ENCODE results near the gene EVA1A.

Gene EVA1A

GRCh38 chr2:75580156-75580555 is 19.4 kb upstream of the EVA1A start:
- Histone ChIP-seq H3K4me1 (ENCODE audit: control insufficient read depth in 1 of 2, insufficient read depth in 2 of 2, low read length in 2 of 2) (no peaks in the 10 kb centered on the region), H4K12ac (ENCODE audit: low read depth, low read length) (no peak overlapping the region), H4K91ac (ENCODE audit: low read depth, low read length) (no peak overlapping the region), H2AFZ (ENCODE audit: insufficient read depth, low read length, poor library complexity) (no peak overlapping the region), H3K79me1 (ENCODE audit: low read length) (no peaks in the 10 kb centered on the region), H3K79me2 (ENCODE audit: control insufficient read depth, insufficient read depth, low read length, poor library complexity) (no peaks in the 10 kb centered on the region), H2BK5ac (ENCODE audit: low read depth, low read length, poor library complexity) (no peak overlapping the region), H3K4ac (ENCODE audit: low read depth, low read length) (no peak overlapping the region), H2BK120ac (ENCODE audit: insufficient read depth, low read length, poor library complexity) (no peak overlapping the region), H3K14ac (ENCODE audit: low read length) (no peak overlapping the region), H2AK5ac (ENCODE audit: low read length) (no peak overlapping the region), H4K8ac (ENCODE audit: low read depth, low read length) (no peak overlapping the region), H3K23ac (ENCODE audit: low read length) (peak overlapping the region; percentile 48), H3K27me3 (ENCODE audit: insufficient read depth, low read length) (no peaks in the 10 kb centered on the region), H3K9me3 (ENCODE audit: insufficient read depth, low read depth, low read length) (no peaks in the 10 kb centered on the region), H3K9ac (ENCODE audit: low read length) (no peak overlapping the region), H3K4me3 (ENCODE audit: low read depth, low read length) (no peak overlapping the region), H3K36me3 (ENCODE audit: control insufficient read depth in 1 of 2, insufficient read depth in 2 of 2, low read length in 2 of 2) (no peaks in the 10 kb centered on the region), H3K27ac (ENCODE audit: low read depth, low read length) (no peak overlapping the region), H3K18ac (ENCODE audit: low read length) (no peak overlapping the region), H2BK12ac (ENCODE audit: low read length) (no peak overlapping the region), H3K4me2 (ENCODE audit: low read length) (no peak overlapping the region)
- peak; percentile 84 to 88 for DNase-seq
- no CpG with 5 or more reads among the region's 1 CpG for WGBS (ENCODE audit: extremely low coverage, insufficient coverage, insufficient read length)

DNA sequence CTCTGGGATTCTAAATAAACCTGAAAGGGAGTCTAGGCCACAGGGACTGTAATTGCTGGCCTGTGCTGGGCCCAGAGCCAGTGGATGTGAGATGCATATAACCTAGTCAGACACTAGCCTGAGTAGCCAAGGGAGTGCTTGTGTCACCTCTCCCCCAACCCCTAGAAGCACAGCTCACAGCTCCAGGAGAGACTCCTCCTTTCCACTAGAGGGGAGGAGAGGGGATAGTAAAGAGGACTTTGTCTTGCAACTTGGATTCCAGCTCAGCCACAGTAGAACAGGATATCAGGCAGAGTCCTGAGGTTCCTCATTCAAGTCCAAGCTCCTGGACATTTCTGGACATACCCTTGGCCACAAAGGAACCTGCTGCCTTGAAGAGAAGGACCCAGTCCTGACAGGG is 18.4 kb upstream of the EVA1A start:
- H3K23ac ChIP-seq (ENCODE audit: low read length): no peak overlapping the region
- H2BK5ac ChIP-seq (ENCODE audit: low read depth, low read length, poor library complexity): no peak overlapping the region
- no peak overlapping the region for H2BK120ac ChIP-seq (ENCODE audit: insufficient read depth, low read length, poor library complexity)
- H4K91ac ChIP-seq (ENCODE audit: low read depth, low read length): no peak overlapping the region
- no peak overlapping the region for H4K8ac ChIP-seq (ENCODE audit: low read depth, low read length)
- no peak overlapping the region for H2BK12ac ChIP-seq (ENCODE audit: low read length)
- no peak overlapping the region for H3K9ac ChIP-seq (ENCODE audit: low read length)
- peak in 1 of 2 donors; percentile 77 for DNase-seq
- no peak overlapping the region for H2AK5ac ChIP-seq (ENCODE audit: low read length)
- H3K79me2 ChIP-seq (ENCODE audit: control insufficient read depth, insufficient read depth, low read length, poor library complexity): no peaks in the 10 kb centered on the region
- H3K14ac ChIP-seq (ENCODE audit: low read length): no peak overlapping the region
- no peak overlapping the region for H3K4me2 ChIP-seq (ENCODE audit: low read length)
- no peaks in the 10 kb centered on the region for H3K79me1 ChIP-seq (ENCODE audit: low read length)
- no peak overlapping the region for H2AFZ ChIP-seq (ENCODE audit: insufficient read depth, low read length, poor library complexity)
- no peaks in the 10 kb centered on the region for H3K27me3 ChIP-seq (ENCODE audit: insufficient read depth, low read length)
- H3K36me3 ChIP-seq (ENCODE audit: control insufficient read depth in 1 of 2, insufficient read depth in 2 of 2, low read length in 2 of 2): no peaks in the 10 kb centered on the region
- no peaks in the 10 kb centered on the region for H3K9me3 ChIP-seq (ENCODE audit: insufficient read depth, low read depth, low read length)
- H3K4ac ChIP-seq (ENCODE audit: low read depth, low read length): no peak overlapping the region
- no peak overlapping the region for H3K27ac ChIP-seq (ENCODE audit: low read depth, low read length)
- no peaks in the 10 kb centered on the region for H3K4me1 ChIP-seq (ENCODE audit: control insufficient read depth in 1 of 2, insufficient read depth in 2 of 2, low read length in 2 of 2)
- H3K4me3 ChIP-seq (ENCODE audit: low read depth, low read length): no peak overlapping the region
- H3K18ac ChIP-seq (ENCODE audit: low read length): no peak overlapping the region
- H4K12ac ChIP-seq (ENCODE audit: low read depth, low read length): no peak overlapping the region

DNA sequence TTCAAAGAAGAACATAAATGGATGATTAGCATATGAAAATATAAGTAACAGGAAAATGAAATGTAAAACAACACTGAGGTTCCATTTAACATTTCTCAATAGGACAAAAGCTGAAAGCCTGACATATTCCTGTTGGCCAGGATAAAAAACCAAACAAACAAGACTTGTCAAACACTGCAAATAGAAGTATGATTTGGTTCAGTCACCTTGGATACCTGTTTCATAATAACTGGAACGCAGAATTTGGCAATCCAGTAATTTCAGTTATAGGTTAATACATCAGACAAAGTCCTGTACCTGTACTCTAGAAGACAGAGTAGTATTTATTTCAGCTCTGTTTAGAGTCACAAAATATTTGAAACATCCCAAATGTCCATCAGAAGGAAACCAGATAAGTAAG is 16.5 kb upstream of the EVA1A start:
- Histone ChIP-seq H4K8ac (ENCODE audit: low read depth, low read length) (no peak overlapping the region), H3K9me3 (ENCODE audit: insufficient read depth, low read depth, low read length) (no peaks in the 10 kb centered on the region), H3K23ac (ENCODE audit: low read length) (no peak overlapping the region), H3K36me3 (ENCODE audit: control insufficient read depth in 1 of 2, insufficient read depth in 2 of 2, low read length in 2 of 2) (no peaks in the 10 kb centered on the region), H2BK5ac (ENCODE audit: low read depth, low read length, poor library complexity) (no peak overlapping the region), H3K4me2 (ENCODE audit: low read length) (no peak overlapping the region), H3K18ac (ENCODE audit: low read length) (no peak overlapping the region), H2BK12ac (ENCODE audit: low read length) (no peak overlapping the region), H3K4ac (ENCODE audit: low read depth, low read length) (no peak overlapping the region), H3K27me3 (ENCODE audit: insufficient read depth, low read length) (no peaks in the 10 kb centered on the region), H4K12ac (ENCODE audit: low read depth, low read length) (no peak overlapping the region), H2AK5ac (ENCODE audit: low read length) (no peak overlapping the region), H2BK120ac (ENCODE audit: insufficient read depth, low read length, poor library complexity) (no peak overlapping the region), H3K79me2 (ENCODE audit: control insufficient read depth, insufficient read depth, low read length, poor library complexity) (no peaks in the 10 kb centered on the region), H2AFZ (ENCODE audit: insufficient read depth, low read length, poor library complexity) (no peak overlapping the region), H3K79me1 (ENCODE audit: low read length) (no peaks in the 10 kb centered on the region), H3K4me3 (ENCODE audit: low read depth, low read length) (no peak overlapping the region), H3K9ac (ENCODE audit: low read length) (no peak overlapping the region), H3K14ac (ENCODE audit: low read length) (no peak overlapping the region), H3K27ac (ENCODE audit: low read depth, low read length) (no peak overlapping the region), H3K4me1 (ENCODE audit: control insufficient read depth in 1 of 2, insufficient read depth in 2 of 2, low read length in 2 of 2) (no peaks in the 10 kb centered on the region), H4K91ac (ENCODE audit: low read depth, low read length) (no peak overlapping the region)
- DNase-seq: peak; percentile 73 to 99
- WGBS (ENCODE audit: extremely low coverage, insufficient coverage, insufficient read length): no CpG with 5 or more reads among the region's 1 CpG

DNA sequence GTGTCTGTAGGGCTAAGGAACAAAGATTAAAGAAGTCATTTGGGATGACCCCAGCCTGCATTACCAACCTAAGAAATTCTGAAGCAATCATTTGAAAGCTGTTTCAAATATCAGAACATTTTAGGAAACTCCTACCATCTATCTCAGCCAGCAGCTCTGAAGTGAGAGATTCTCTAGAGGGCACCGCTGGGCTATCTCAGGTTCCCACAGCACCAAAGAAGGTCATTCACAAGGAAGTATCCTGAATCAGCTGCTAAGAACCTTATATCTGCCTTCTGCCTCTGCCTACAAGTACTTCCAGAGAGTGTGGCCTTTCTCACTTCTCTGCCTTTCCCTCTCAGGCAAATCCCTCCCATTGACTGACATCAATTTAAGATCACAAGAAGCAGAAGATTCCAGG is 13.4 kb upstream of the EVA1A start:
- no peak overlapping the region for H2AFZ ChIP-seq (ENCODE audit: insufficient read depth, low read length, poor library complexity)
- no peak overlapping the region for H3K18ac ChIP-seq (ENCODE audit: low read length)
- no peak overlapping the region for H3K14ac ChIP-seq (ENCODE audit: low read length)
- H3K79me1 ChIP-seq (ENCODE audit: low read length): peaks cover 3% of the 10 kb centered on the region
- peaks cover 9 to 12% of the 10 kb centered on the region in 2 experiments for H3K4me1 ChIP-seq (ENCODE audit: control insufficient read depth in 1 of 2, insufficient read depth in 2 of 2, low read length in 2 of 2)
- no peak for DNase-seq
- H3K79me2 ChIP-seq (ENCODE audit: control insufficient read depth, insufficient read depth, low read length, poor library complexity): no peaks in the 10 kb centered on the region
- no CpG with 5 or more reads among the region's 1 CpG for WGBS (ENCODE audit: extremely low coverage, insufficient coverage, insufficient read length)
- H3K4ac ChIP-seq (ENCODE audit: low read depth, low read length): no peak overlapping the region
- H3K23ac ChIP-seq (ENCODE audit: low read length): no peak overlapping the region
- H3K4me2 ChIP-seq (ENCODE audit: low read length): no peak overlapping the region
- H3K9me3 ChIP-seq (ENCODE audit: insufficient read depth, low read depth, low read length): no peaks in the 10 kb centered on the region
- no peak overlapping the region for H3K9ac ChIP-seq (ENCODE audit: low read length)
- H3K27ac ChIP-seq (ENCODE audit: low read depth, low read length): no peak overlapping the region
- H3K27me3 ChIP-seq (ENCODE audit: insufficient read depth, low read length): no peaks in the 10 kb centered on the region
- no peak overlapping the region for H2BK12ac ChIP-seq (ENCODE audit: low read length)
- H4K12ac ChIP-seq (ENCODE audit: low read depth, low read length): no peak overlapping the region
- no peak overlapping the region for H4K91ac ChIP-seq (ENCODE audit: low read depth, low read length)
- no peak overlapping the region for H2AK5ac ChIP-seq (ENCODE audit: low read length)
- no peak overlapping the region for H4K8ac ChIP-seq (ENCODE audit: low read depth, low read length)
- no peak overlapping the region for H2BK120ac ChIP-seq (ENCODE audit: insufficient read depth, low read length, poor library complexity)
- no peak overlapping the region for H3K4me3 ChIP-seq (ENCODE audit: low read depth, low read length)
- H3K36me3 ChIP-seq (ENCODE audit: control insufficient read depth in 1 of 2, insufficient read depth in 2 of 2, low read length in 2 of 2): no peaks in the 10 kb centered on the region
- H2BK5ac ChIP-seq (ENCODE audit: low read depth, low read length, poor library complexity): no peak overlapping the region
